Measurements from ENCODE around the gene OLFM4. TPM values are rescaled to one million over a fixed set of nuclear protein-coding genes. Genes with fewer than 3 reads are reported as not detected.

The OLFM4 gene
- total and polyA plus RNA-seq, 10 of the 15 experiments (the other 5 are each of a cell fraction or from before 2014, with no cell fraction given) = 0.03 to 0.27 (median 0.11) TPM; not detected in 6

- ChIA-PET CTCF (no interaction called here), SMC1A (ENCODE audit: uncharacterized antibody, unreplicated experiment) (interaction anchor here (0.6 kb wide), 1 partner anchor 10 kb away, joined by 3 read pairs; no protein-coding TSS in a partner anchor), POLR2A (no interaction called here), RAD21 (ENCODE audit: unreplicated experiment) (no interaction called here)
- Histone ChIP-seq H4K20me1 (ENCODE audit: control insufficient read depth, insufficient read depth) (no peaks in the 10 kb centered on the region), H3K27ac (ENCODE audit: control insufficient read depth, insufficient read depth) (no peak overlapping the region), H2AFZ (ENCODE audit: control insufficient read depth, low read depth, low read length) (no peak overlapping the region), H3K4me1 (ENCODE audit: control insufficient read depth, insufficient read depth, low read length) (no peaks in the 10 kb centered on the region), H3K4me2 (ENCODE audit: control insufficient read depth, insufficient read depth) (no peak overlapping the region), H3K9me3 (replicated peaks; ENCODE audit: control insufficient read depth, insufficient read depth, low read length) (no peaks in the 10 kb centered on the region; the same call in 2 of the 3 replicates), H3K27me3 (replicated peaks in 1 of 2; ENCODE audit: control insufficient read depth in 2 of 2, insufficient read depth in 2 of 2, low read length in 1 of 2) (no peaks in the 10 kb centered on the region), H3K9ac (ENCODE audit: control insufficient read depth, insufficient read depth, low read length) (no peak overlapping the region), H3K79me2 (ENCODE audit: control insufficient read depth, insufficient read depth, low read length) (no peaks in the 10 kb centered on the region), H3K4me3 (no peak overlapping the region), H3K36me3 (ENCODE audit: control insufficient read depth in 2 of 2, insufficient read depth in 2 of 2, low read length in 1 of 2) (no peaks in the 10 kb centered on the region)
- no peak for TF ChIP-seq TCF7 (IDR thresholded peaks at IDR 0.05; ENCODE audit: borderline replicate concordance)
- intact Hi-C loops (cut with micrococcal nuclease; ENCODE audit: unreplicated experiment) (no loop called here), in situ Hi-C loops (cut with MboI) (no loop called here)
- FAIRE-seq (no peak), DNase-seq (ENCODE audit: low read depth, low spot score) (no peak), ATAC-seq (no peak)
- 47% methylated on average over 2 of the region's 2 CpGs for WGBS (ENCODE audit: insufficient coverage, insufficient replicate concordance, low lambda C conversion rate, missing lambda C conversion rate)
- no TSS peak for BruUV-seq (replicated peaks)
Observed at GRCh38 chr13:53066411-53066810, 37.8 kb downstream of the OLFM4 start.

DNA sequence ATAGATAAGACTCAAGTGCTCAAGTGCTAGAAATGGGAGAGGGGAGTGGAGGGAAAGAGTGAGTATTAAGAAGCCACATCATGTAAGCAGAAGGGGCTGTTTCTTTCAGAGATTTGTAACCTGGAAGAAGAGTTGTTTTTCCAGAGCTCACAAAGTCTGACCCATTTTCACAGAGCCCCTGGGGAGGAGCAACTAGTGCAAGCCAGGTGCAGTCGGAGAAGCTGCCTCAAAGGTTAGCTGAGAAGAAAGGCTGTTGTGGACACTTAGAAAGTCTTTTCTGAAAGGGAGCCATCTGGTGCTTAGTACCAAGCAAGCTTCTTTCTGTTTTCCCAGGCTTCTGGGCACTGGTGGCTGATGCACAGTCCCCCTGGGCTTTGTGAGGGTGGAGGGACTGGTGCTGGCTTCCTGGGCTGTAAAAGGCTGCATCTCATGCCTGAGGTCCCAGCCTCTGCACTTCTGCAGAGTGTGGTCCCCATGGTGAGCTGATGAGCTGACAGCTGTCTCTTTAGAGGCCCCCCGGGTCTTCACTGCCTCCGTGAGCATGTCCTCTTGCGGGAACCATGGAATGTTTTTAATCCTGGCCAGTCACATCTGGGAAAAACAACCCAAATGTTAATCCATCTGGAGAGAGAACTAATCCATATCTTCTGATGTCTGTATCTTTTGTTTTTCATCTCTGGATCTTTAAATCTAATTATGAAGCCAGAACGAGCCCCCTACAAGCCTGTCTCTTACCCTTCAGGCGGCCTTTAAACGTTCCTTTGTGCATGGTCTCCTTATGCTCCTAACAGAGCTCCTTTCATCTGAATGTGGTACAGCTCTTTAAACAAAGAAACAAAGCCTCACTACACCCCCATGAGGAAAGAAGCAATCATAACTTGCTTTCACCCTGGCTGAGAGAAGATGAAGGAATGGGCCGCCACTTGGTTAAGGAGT is 40.2 kb downstream of the OLFM4 start:
- no peak overlapping the region for H3K4me3 ChIP-seq
- ChIA-PET CTCF (interaction anchor here (1.0 to 1.1 kb wide), 2 partner anchors 14 to 101 kb away, joined by 3 to 4 read pairs; no protein-coding TSS in a partner anchor), RAD21 (ENCODE audit: unreplicated experiment) (interaction anchor here (1.5 kb wide), 1 partner anchor 83 kb away, joined by 3 read pairs; no protein-coding TSS in a partner anchor), SMC1A (ENCODE audit: uncharacterized antibody, unreplicated experiment) (interaction anchor here (0.7 kb wide), 1 partner anchor 100 kb away, joined by 3 read pairs; no protein-coding TSS in a partner anchor), POLR2A (no interaction called here)
- H3K9me3 ChIP-seq (replicated peaks; ENCODE audit: control insufficient read depth, insufficient read depth, low read length) = no peaks in the 10 kb centered on the region; the same call in 2 of the 3 replicates
- no peak overlapping the region for H2AFZ ChIP-seq (ENCODE audit: control insufficient read depth, low read depth, low read length)
- H3K9ac ChIP-seq (ENCODE audit: control insufficient read depth, insufficient read depth, low read length) = no peak overlapping the region
- no peak for DNase-seq (ENCODE audit: low read depth, low spot score)
- no peak for ATAC-seq
- H4K20me1 ChIP-seq (ENCODE audit: control insufficient read depth, insufficient read depth) = no peaks in the 10 kb centered on the region
- in situ Hi-C loops (cut with MboI) (no loop called here), intact Hi-C loops (cut with micrococcal nuclease; ENCODE audit: unreplicated experiment) (no loop called here)
- no peak overlapping the region for H3K4me2 ChIP-seq (ENCODE audit: control insufficient read depth, insufficient read depth)
- BruUV-seq (replicated peaks) = no TSS peak
- TF ChIP-seq, protein P1, sequence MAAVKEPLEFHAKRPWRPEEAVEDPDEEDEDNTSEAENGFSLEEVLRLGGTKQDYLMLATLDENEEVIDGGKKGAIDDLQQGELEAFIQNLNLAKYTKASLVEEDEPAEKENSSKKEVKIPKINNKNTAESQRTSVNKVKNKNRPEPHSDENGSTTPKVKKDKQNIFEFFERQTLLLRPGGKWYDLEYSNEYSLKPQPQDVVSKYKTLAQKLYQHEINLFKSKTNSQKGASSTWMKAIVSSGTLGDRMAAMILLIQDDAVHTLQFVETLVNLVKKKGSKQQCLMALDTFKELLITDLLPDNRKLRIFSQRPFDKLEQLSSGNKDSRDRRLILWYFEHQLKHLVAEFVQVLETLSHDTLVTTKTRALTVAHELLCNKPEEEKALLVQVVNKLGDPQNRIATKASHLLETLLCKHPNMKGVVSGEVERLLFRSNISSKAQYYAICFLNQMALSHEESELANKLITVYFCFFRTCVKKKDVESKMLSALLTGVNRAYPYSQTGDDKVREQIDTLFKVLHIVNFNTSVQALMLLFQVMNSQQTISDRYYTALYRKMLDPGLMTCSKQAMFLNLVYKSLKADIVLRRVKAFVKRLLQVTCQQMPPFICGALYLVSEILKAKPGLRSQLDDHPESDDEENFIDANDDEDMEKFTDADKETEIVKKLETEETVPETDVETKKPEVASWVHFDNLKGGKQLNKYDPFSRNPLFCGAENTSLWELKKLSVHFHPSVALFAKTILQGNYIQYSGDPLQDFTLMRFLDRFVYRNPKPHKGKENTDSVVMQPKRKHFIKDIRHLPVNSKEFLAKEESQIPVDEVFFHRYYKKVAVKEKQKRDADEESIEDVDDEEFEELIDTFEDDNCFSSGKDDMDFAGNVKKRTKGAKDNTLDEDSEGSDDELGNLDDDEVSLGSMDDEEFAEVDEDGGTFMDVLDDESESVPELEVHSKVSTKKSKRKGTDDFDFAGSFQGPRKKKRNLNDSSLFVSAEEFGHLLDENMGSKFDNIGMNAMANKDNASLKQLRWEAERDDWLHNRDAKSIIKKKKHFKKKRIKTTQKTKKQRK (IDR thresholded peaks at IDR 0.05; ENCODE audit: low read depth, low read length) = no peak
- TF ChIP-seq, protein P2, sequence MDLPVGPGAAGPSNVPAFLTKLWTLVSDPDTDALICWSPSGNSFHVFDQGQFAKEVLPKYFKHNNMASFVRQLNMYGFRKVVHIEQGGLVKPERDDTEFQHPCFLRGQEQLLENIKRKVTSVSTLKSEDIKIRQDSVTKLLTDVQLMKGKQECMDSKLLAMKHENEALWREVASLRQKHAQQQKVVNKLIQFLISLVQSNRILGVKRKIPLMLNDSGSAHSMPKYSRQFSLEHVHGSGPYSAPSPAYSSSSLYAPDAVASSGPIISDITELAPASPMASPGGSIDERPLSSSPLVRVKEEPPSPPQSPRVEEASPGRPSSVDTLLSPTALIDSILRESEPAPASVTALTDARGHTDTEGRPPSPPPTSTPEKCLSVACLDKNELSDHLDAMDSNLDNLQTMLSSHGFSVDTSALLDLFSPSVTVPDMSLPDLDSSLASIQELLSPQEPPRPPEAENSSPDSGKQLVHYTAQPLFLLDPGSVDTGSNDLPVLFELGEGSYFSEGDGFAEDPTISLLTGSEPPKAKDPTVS (IDR thresholded peaks at IDR 0.05; ENCODE audit: low read depth, low read length) = no peak
- TF ChIP-seq TAF1 (IDR thresholded peaks at IDR 0.05; ENCODE audit: borderline replicate concordance, low read depth, low read length) (no peak), SMAD5 (IDR thresholded peaks at IDR 0.05; ENCODE audit: low read depth) (no peak)
- WGBS (ENCODE audit: insufficient coverage, insufficient replicate concordance, low lambda C conversion rate, missing lambda C conversion rate) = 27% methylated on average over 8 of the region's 8 CpGs
- H3K36me3 ChIP-seq (ENCODE audit: control insufficient read depth in 2 of 2, insufficient read depth in 2 of 2, low read length in 1 of 2) = no peaks in the 10 kb centered on the region
- no peaks in the 10 kb centered on the region for H3K4me1 ChIP-seq (ENCODE audit: control insufficient read depth, insufficient read depth, low read length)
- no peak for FAIRE-seq
- H3K27me3 ChIP-seq (replicated peaks in 1 of 2; ENCODE audit: control insufficient read depth in 2 of 2, insufficient read depth in 2 of 2, low read length in 1 of 2) = no peaks in the 10 kb centered on the region
- H3K79me2 ChIP-seq (ENCODE audit: control insufficient read depth, insufficient read depth, low read length) = no peaks in the 10 kb centered on the region
- no peak overlapping the region for H3K27ac ChIP-seq (ENCODE audit: control insufficient read depth, insufficient read depth)

Measured in GM12878 (cell line).